ENCODE results near the gene PODN.

DNA sequence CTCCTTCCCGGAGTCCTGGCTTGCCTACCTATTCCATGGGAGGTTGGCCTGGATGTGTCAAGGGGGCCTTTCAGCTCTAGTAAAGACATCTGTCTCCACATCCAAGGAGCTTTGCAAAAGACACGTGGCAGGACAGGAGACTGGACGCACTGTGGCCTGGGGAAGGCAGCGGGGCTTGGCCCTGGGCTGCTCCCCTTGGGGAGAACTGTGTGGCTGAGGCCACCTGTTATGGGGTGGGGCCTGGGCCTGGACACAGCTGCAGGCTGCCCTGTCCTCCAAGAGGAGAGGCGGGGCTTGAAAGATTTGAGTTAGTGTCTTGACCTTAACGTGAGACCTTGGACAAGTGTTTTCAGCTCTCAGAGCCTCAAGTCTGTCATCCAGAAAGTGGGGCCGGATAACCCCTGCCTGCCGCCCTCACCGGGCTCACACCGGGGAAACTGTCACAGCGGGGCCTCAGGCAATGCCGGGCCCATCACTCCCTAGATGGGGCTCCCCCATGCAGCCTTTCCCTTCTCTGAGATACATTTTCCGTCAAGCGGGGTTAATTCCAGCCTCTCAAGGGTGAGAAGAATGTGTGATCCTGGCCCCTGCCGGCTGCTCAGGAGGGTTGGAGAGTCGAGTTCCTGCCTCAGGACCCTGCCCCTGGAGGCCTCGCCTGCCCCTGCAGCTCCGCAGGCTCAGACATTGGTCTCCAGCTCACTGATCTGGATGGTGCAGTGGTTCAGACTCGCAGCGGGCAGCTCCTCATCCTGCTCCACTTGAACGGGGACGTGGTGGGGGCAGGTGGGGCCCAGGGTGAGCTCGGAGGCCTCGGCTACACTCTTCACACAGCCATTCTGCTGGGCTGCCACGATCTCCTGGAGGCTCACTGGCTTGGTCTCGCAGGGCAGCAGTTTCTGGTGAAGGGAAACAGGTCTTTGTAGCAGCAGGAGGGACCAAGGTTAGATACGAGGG lies 25.6 kb downstream of the PODN start:
- TF ChIP-seq, protein P1, sequence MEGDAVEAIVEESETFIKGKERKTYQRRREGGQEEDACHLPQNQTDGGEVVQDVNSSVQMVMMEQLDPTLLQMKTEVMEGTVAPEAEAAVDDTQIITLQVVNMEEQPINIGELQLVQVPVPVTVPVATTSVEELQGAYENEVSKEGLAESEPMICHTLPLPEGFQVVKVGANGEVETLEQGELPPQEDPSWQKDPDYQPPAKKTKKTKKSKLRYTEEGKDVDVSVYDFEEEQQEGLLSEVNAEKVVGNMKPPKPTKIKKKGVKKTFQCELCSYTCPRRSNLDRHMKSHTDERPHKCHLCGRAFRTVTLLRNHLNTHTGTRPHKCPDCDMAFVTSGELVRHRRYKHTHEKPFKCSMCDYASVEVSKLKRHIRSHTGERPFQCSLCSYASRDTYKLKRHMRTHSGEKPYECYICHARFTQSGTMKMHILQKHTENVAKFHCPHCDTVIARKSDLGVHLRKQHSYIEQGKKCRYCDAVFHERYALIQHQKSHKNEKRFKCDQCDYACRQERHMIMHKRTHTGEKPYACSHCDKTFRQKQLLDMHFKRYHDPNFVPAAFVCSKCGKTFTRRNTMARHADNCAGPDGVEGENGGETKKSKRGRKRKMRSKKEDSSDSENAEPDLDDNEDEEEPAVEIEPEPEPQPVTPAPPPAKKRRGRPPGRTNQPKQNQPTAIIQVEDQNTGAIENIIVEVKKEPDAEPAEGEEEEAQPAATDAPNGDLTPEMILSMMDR (IDR thresholded peaks at IDR 0.05): no peak
- TF ChIP-seq POLR2A (IDR thresholded peaks at IDR 0.05) (no peak), POLR2AphosphoS5 (IDR thresholded peaks at IDR 0.05) (no peak)
